Activated naive CD4-positive, alpha-beta T cell treated with anti-CD3 and anti-CD28 coated beads, Interleukin-2, amount 50 U/mL, for 24 hours (primary cell): ENCODE results near the gene BMP7.

Experiments used
- H3K27ac Mint-ChIP-seq: one replicate; pipeline ENCODE4 v1.8.0; 2021; ENCODE audit warnings: mild to moderate bottlenecking, mixed read lengths
- H3K27me3 Mint-ChIP-seq: one replicate; pipeline ENCODE4 v1.8.0; 2021; ENCODE audit warnings: mixed read lengths
- H3K36me3 Mint-ChIP-seq: one replicate; pipeline ENCODE4 v1.8.0; 2021; ENCODE audit warnings: mixed read lengths
- H3K4me1 Mint-ChIP-seq: one replicate; pipeline ENCODE4 v1.8.0; 2021; ENCODE audit warnings: mixed read lengths
- H3K4me3 Mint-ChIP-seq: one replicate; pipeline ENCODE4 v1.8.0; 2021; ENCODE audit warnings: mild to moderate bottlenecking, mixed read lengths
- H3K9me3 Mint-ChIP-seq: one replicate; pipeline ENCODE4 v1.8.0; 2021; ENCODE audit warnings: mixed read lengths

Gene BMP7

DNA sequence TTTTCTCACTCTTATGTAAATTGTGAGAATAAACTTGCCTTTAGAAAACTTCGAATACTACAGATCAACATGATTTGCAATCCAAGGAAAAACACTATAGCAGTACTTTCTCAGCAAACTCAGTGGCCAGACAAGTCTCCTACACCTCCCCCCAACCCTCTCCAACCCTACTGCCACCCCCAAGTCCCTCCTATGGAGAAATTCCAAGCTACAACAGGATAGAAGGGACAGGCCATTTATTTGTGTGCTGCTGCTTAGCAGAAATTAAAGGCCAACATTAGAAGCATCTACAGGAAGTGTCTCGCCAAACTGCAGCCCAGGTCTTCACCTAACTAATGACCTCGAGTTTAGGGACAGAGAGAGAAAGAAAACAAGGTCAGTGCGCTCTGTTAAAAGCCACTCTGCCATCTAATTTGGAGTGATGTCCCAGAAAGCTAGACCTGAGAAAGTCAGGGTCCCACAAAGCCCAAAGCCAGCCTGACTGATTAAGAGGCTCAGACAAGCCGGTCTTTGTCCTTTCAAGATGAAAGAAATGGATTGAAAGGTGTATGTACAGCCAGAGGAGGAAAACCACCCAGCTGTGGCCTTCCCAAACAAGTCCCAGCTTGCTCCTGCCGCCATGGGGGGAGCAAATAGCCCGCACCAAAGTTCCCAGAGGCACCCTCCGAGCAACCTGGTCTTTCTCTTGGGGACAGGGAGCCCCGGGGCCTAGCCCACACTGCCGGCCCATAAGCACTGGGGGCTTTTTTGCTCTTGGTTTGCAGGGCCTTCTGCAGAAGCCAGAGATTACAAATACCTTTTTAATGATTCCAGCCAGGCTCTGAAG, 3.4 kb downstream of the BMP7 start:
- H3K27ac Mint-ChIP-seq: no peak overlapping the region
- peaks cover 53% of the 10 kb centered on the region for H3K27me3 Mint-ChIP-seq
- H3K36me3 Mint-ChIP-seq: no peaks in the 10 kb centered on the region
- H3K4me3 Mint-ChIP-seq: no peak overlapping the region
- no peaks in the 10 kb centered on the region for H3K9me3 Mint-ChIP-seq
- peaks cover 5% of the 10 kb centered on the region for H3K4me1 Mint-ChIP-seq

DNA sequence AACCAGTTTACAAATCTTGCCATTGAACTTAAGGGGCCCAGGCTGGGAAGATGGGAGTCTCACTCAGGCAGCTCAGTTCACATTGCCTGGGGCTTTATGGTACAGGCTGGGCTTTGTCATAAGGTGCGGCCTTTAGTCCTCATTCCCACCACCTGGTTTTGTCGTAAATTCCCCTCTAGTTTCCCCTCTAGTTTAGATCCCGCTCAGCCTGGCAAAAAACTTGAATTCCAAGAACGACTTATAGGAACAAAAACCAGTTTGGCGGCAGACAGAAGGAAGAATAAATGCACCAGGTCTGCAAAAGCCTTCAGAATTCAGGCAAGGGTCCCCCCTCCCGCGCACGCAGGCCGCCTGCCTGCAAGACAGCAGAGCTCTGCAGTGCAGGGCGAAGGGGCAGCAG, 4.1 kb downstream of the BMP7 start:
- no peak overlapping the region for H3K27ac Mint-ChIP-seq
- peaks cover 53% of the 10 kb centered on the region for H3K27me3 Mint-ChIP-seq
- H3K4me3 Mint-ChIP-seq: no peak overlapping the region
- peaks cover 4% of the 10 kb centered on the region for H3K4me1 Mint-ChIP-seq
- H3K9me3 Mint-ChIP-seq: no peaks in the 10 kb centered on the region
- no peaks in the 10 kb centered on the region for H3K36me3 Mint-ChIP-seq

- peaks cover 51% of the 10 kb centered on the region for H3K27me3 Mint-ChIP-seq
- no peak overlapping the region for H3K27ac Mint-ChIP-seq
- H3K4me3 Mint-ChIP-seq: no peak overlapping the region
- no peaks in the 10 kb centered on the region for H3K4me1 Mint-ChIP-seq
- no peaks in the 10 kb centered on the region for H3K9me3 Mint-ChIP-seq
- no peaks in the 10 kb centered on the region for H3K36me3 Mint-ChIP-seq
Measured at GRCh38 chr20:57261457-57262251, 4.8 kb downstream of the BMP7 start.

- H3K27ac Mint-ChIP-seq: no peak overlapping the region
- H3K9me3 Mint-ChIP-seq: no peaks in the 10 kb centered on the region
Measured at GRCh38 chr20:57260934-57261333, 5.5 kb downstream of the BMP7 start.

GRCh38 chr20:57259938-57260921, 6.2 kb downstream of the BMP7 start:
- H3K27me3 Mint-ChIP-seq: peaks cover 55% of the 10 kb centered on the region
- no peak overlapping the region for H3K27ac Mint-ChIP-seq
- H3K9me3 Mint-ChIP-seq: no peaks in the 10 kb centered on the region
- H3K4me1 Mint-ChIP-seq: no peaks in the 10 kb centered on the region
- no peak overlapping the region for H3K4me3 Mint-ChIP-seq
- H3K36me3 Mint-ChIP-seq: no peaks in the 10 kb centered on the region

More at GRCh38 chr20:57260934-57261333, 5.5 kb downstream of the BMP7 start:
- Mint-ChIP-seq H3K4me3 (no peak overlapping the region), H3K4me1 (no peaks in the 10 kb centered on the region), H3K36me3 (no peaks in the 10 kb centered on the region), H3K27me3 (peaks cover 52% of the 10 kb centered on the region)

DNA sequence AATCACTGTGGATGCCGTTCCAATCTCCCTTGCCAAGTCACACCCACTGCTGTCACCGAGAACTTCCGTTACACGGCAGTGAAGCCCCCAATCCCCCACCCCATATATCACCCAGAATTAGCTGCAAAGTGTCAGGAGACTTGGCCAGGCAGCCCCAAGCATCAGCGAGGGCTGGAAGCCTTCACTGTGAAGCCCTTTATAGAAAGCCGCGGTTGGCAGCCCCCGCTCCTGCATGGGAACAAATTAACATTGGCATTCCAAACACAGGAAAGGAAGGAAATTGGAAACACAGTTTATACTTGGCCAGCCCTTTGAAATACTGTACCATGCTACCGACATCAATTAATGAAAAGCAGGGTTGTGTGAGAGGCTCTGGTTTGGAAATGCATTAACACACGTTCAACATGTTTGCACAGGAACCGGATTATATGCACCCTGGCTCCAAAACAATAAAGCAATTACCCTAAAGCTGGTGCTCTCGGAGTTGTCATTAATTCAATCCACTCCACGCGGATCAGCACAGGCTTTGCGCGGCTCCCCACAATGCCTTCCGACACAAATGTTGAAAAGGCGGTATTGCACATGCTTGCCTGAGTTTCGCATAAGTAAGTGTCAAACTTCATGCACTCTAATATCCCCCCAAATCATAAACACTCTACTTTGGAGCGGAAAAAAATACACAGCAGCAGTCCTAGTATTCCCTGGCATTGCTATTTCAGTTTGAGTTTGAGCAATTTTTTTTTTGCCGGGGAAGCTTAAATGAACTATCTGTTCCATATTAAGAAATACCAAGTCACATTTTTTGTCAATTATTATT, 7.1 kb downstream of the BMP7 start:
- no peak overlapping the region for H3K4me3 Mint-ChIP-seq
- H3K27me3 Mint-ChIP-seq: peaks cover 63% of the 10 kb centered on the region
- no peaks in the 10 kb centered on the region for H3K9me3 Mint-ChIP-seq
- no peaks in the 10 kb centered on the region for H3K36me3 Mint-ChIP-seq
- H3K27ac Mint-ChIP-seq: no peak overlapping the region
- no peaks in the 10 kb centered on the region for H3K4me1 Mint-ChIP-seq

GRCh38 chr20:57257701-57258453, 8.6 kb downstream of the BMP7 start:
- Mint-ChIP-seq H3K27ac (no peak overlapping the region), H3K9me3 (no peaks in the 10 kb centered on the region), H3K4me3 (no peak overlapping the region), H3K27me3 (peaks cover 54% of the 10 kb centered on the region), H3K36me3 (no peaks in the 10 kb centered on the region), H3K4me1 (no peaks in the 10 kb centered on the region)

GRCh38 chr20:57256908-57257307, 9.5 kb downstream of the BMP7 start:
- Mint-ChIP-seq H3K4me3 (no peak overlapping the region), H3K27me3 (peaks cover 45% of the 10 kb centered on the region), H3K4me1 (no peaks in the 10 kb centered on the region), H3K36me3 (no peaks in the 10 kb centered on the region), H3K9me3 (no peaks in the 10 kb centered on the region), H3K27ac (no peak overlapping the region)

GRCh38 chr20:57256205-57256604, 10.2 kb downstream of the BMP7 start:
- Mint-ChIP-seq H3K27me3 (peaks cover 40% of the 10 kb centered on the region), H3K9me3 (no peaks in the 10 kb centered on the region), H3K36me3 (no peaks in the 10 kb centered on the region), H3K27ac (no peak overlapping the region), H3K4me1 (peaks cover 2% of the 10 kb centered on the region), H3K4me3 (no peak overlapping the region)

GRCh38 chr20:57255183-57255582, 11.3 kb downstream of the BMP7 start:
- peaks cover 9% of the 10 kb centered on the region for H3K4me1 Mint-ChIP-seq
- H3K4me3 Mint-ChIP-seq: no peak overlapping the region
- H3K27me3 Mint-ChIP-seq: peaks cover 36% of the 10 kb centered on the region
- no peaks in the 10 kb centered on the region for H3K36me3 Mint-ChIP-seq
- no peak overlapping the region for H3K27ac Mint-ChIP-seq
- no peaks in the 10 kb centered on the region for H3K9me3 Mint-ChIP-seq

- peaks cover 26% of the 10 kb centered on the region for H3K27me3 Mint-ChIP-seq
- H3K4me1 Mint-ChIP-seq: peaks cover 9% of the 10 kb centered on the region
- peaks cover 5% of the 10 kb centered on the region for H3K9me3 Mint-ChIP-seq
- H3K36me3 Mint-ChIP-seq: no peaks in the 10 kb centered on the region
- no peak overlapping the region for H3K4me3 Mint-ChIP-seq
- H3K27ac Mint-ChIP-seq: no peak overlapping the region
Measured at GRCh38 chr20:57252559-57253162, 13.8 kb downstream of the BMP7 start.

DNA sequence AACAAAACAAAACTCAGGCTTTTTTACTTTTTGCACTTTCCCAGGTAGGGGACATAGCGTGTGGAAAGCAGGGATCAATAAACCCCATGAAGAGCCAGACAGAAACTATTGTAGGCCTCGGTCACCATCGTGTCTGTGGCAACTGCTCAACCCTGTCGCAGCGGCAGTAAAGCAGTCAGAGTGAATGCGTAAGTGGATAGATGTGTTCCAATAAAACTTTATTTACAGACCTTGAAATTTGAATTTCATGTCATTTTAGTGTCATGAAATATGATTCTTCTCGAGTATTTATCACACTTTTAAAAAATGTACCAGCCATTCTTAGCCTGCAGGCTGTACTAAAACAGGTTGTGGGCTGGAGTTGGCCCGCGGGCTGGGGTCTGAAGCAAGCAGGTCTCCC, 14.5 kb downstream of the BMP7 start:
- Mint-ChIP-seq H3K27me3 (peaks cover 24% of the 10 kb centered on the region), H3K4me3 (no peak overlapping the region), H3K4me1 (peaks cover 9% of the 10 kb centered on the region), H3K9me3 (peaks cover 5% of the 10 kb centered on the region), H3K36me3 (no peaks in the 10 kb centered on the region), H3K27ac (no peak overlapping the region)

DNA sequence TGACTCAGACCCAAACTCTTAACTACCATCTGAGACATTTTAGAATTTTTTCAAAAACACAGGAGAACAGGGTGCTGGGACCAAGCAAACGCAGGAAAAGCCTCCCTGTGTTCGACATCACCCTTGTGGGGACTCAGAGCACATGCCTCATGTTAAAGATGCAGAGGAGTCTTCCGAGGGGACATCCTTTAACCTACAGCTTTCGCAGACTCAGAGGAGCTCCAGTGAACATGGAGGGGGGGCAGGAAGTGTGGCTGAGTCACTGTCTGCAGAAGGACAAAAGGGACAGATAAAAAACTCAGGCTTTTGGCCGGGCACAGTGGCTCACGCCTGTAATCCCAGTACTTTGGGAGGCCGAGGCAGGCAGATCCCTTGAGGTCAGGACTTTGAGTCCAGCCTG, 15.1 kb downstream of the BMP7 start:
- H3K27me3 Mint-ChIP-seq: peaks cover 22% of the 10 kb centered on the region
- peaks cover 5% of the 10 kb centered on the region for H3K9me3 Mint-ChIP-seq
- no peak overlapping the region for H3K4me3 Mint-ChIP-seq
- H3K27ac Mint-ChIP-seq: no peak overlapping the region
- peaks cover 9% of the 10 kb centered on the region for H3K4me1 Mint-ChIP-seq
- no peaks in the 10 kb centered on the region for H3K36me3 Mint-ChIP-seq
